ENCODE results near the gene LRRC25. TPM values are rescaled to one million over a fixed set of nuclear protein-coding genes. Genes with fewer than 3 reads are reported as not detected.

The LRRC25 gene
- total and polyA plus RNA-seq, 10 of the 15 experiments (the other 5 are each of a cell fraction or from before 2014, with no cell fraction given): 0.38 to 2.9 (median 1.2) TPM

GRCh38 chr19:18388960-18389725, 8.3 kb downstream of the LRRC25 start:
- TF ChIP-seq BCL3 (IDR thresholded peaks at IDR 0.05; ENCODE audit: borderline replicate concordance, insufficient read depth, low read depth, low read length, poor library complexity, severe bottlenecking): no peak
- no peak for TF ChIP-seq HDAC2 (IDR thresholded peaks at IDR 0.05)
- no peak for TF ChIP-seq POLR2AphosphoS2 (IDR thresholded peaks at IDR 0.05; ENCODE audit: low read depth, low read length)
- TF ChIP-seq STAT3 (IDR thresholded peaks at IDR 0.05; ENCODE audit: low read depth, low read length): no peak
- TF ChIP-seq CEBPB (IDR thresholded peaks at IDR 0.05; ENCODE audit: borderline replicate concordance in 1 of 2, low read depth in 2 of 2, low read length in 2 of 2): no peak
- no peak for TF ChIP-seq NRF1 (conservative IDR thresholded peaks at IDR 0.05; ENCODE audit: low read depth, low read length)
- no peak for TF ChIP-seq SUPT20H (IDR thresholded peaks at IDR 0.05; ENCODE audit: borderline replicate concordance, control insufficient read depth, low read depth, low read length)
- TF ChIP-seq BMI1 (IDR thresholded peaks at IDR 0.05; ENCODE audit: borderline replicate concordance): no peak
- TF ChIP-seq TAF1 (IDR thresholded peaks at IDR 0.05; ENCODE audit: borderline replicate concordance, low read depth, low read length): no peak
- TF ChIP-seq FOS (IDR thresholded peaks at IDR 0.05; ENCODE audit: borderline replicate concordance, extremely low read depth, insufficient read length): no peak
- no peak overlapping the region for H3K27ac ChIP-seq (ENCODE audit: control insufficient read depth, insufficient read depth)
- FAIRE-seq (no peak), ATAC-seq (no peak), DNase-seq (ENCODE audit: low read depth, low spot score) (no peak)
- peaks cover 0 to 3% of the 10 kb centered on the region in 2 experiments; a peak in 3 of 4 replicates for H3K27me3 ChIP-seq (replicated peaks in 1 of 2; ENCODE audit: control insufficient read depth in 2 of 2, insufficient read depth in 2 of 2, low read length in 1 of 2)
- no peaks in the 10 kb centered on the region; the same call in 2 of the 3 replicates for H3K9me3 ChIP-seq (replicated peaks; ENCODE audit: control insufficient read depth, insufficient read depth, low read length)
- WGBS (ENCODE audit: insufficient coverage, insufficient replicate concordance, low lambda C conversion rate, missing lambda C conversion rate): 79% methylated on average over 13 of the region's 13 CpGs
- RAD21 ChIA-PET (ENCODE audit: unreplicated experiment): interaction anchor here (0.8 to 5.5 kb wide), 8 partner anchors 12 to 110 kb away, joined by 3 to 63 read pairs (median 4); partner anchors contain the start of gene SSBP4
- no peaks in the 10 kb centered on the region for H3K36me3 ChIP-seq (ENCODE audit: control insufficient read depth in 2 of 2, insufficient read depth in 2 of 2, low read length in 1 of 2)
- in situ Hi-C loops (cut with MboI) (no loop called here), intact Hi-C loops (cut with micrococcal nuclease; ENCODE audit: unreplicated experiment) (loop anchor here (1.0 kb wide), 1 partner anchor 19 kb away; no protein-coding TSS in a partner anchor)
- no peak overlapping the region; the same call in 1 of the 2 replicates for H2AFZ ChIP-seq (ENCODE audit: control insufficient read depth, low read depth, low read length)
- H3K9ac ChIP-seq (ENCODE audit: control insufficient read depth, insufficient read depth, low read length): no peak overlapping the region
- POLR2A ChIA-PET: interaction anchor here (1.3 to 2.5 kb wide), 6 partner anchors 8 to 108 kb away, joined by 3 to 15 read pairs (median 5); partner anchors contain the start of genes JUND and LRRC25
- H3K4me2 ChIP-seq (ENCODE audit: control insufficient read depth, insufficient read depth): no peak overlapping the region
- H4K20me1 ChIP-seq (ENCODE audit: control insufficient read depth, insufficient read depth): no peaks in the 10 kb centered on the region
- BruUV-seq (replicated peaks): no TSS peak
- H3K4me1 ChIP-seq (ENCODE audit: control insufficient read depth, insufficient read depth, low read length): peaks cover 23% of the 10 kb centered on the region
- no peaks in the 10 kb centered on the region for H3K79me2 ChIP-seq (ENCODE audit: control insufficient read depth, insufficient read depth, low read length)
- SMC1A ChIA-PET (ENCODE audit: uncharacterized antibody, unreplicated experiment): interaction anchor here (0.8 to 4.7 kb wide), 14 partner anchors 9 to 110 kb away, joined by 3 to 60 read pairs (median 4); partner anchors contain the start of genes LRRC25 and SSBP4
- CTCF ChIA-PET: interaction anchor here (0.8 to 9.4 kb wide), 20 partner anchors 9 to 178 kb away, joined by 3 to 144 read pairs (median 6); partner anchors contain the start of genes LRRC25 and SSBP4
- H3K4me3 ChIP-seq: no peak overlapping the region
